Kidney (tissue), 14 donors: ENCODE data around the gene LTBP4. TPM values are rescaled to one million over a fixed set of nuclear protein-coding genes. Genes with fewer than 3 reads are reported as not detected.

ENCODE experiments used
- DNase-seq, 5 donors: peaks; one replicate each; pipeline ENCODE4 v3.0.0-alpha.2; 2013 to 2020
- FAIRE-seq: peaks from 2 replicates; lab custom pipeline; 2012; peaks lifted over from hg19 to GRCh38; lab: Jason Lieb, UNC
- H3K27ac ChIP-seq, 2 donors: one replicate each; pipeline ENCODE4 v1.7.0; 2013; ENCODE audit warnings: low read depth in 2 of 2, low read length in 2 of 2, inconsistent platforms in 1 of 2
- H3K27me3 ChIP-seq: one replicate; pipeline ENCODE4 v1.7.1; 2013; ENCODE audit warnings: low read length, inconsistent platforms; ENCODE audit not compliant: control insufficient read depth, insufficient read depth
- H3K36me3 ChIP-seq, 3 donors: one replicate each; pipeline versions ENCODE4 v1.7.0 to v1.7.1; 2013; ENCODE audit warnings: low read length in 3 of 3, control low read depth in 1 of 3, inconsistent platforms in 1 of 3; ENCODE audit not compliant: insufficient read depth in 3 of 3, control insufficient read depth in 2 of 3
- H3K4me1 ChIP-seq, 3 donors: one replicate each; pipeline versions ENCODE4 v1.7.0 to v1.7.1; 2013; ENCODE audit warnings: low read length in 3 of 3, inconsistent platforms in 1 of 3, low read depth in 1 of 3; ENCODE audit not compliant: control insufficient read depth in 2 of 3, insufficient read depth in 2 of 3
- H3K4me3 ChIP-seq, 3 donors: one replicate each; pipeline versions ENCODE4 v1.7.0 to v1.8.1; 2013; ENCODE audit warnings: low read length in 3 of 3, control low read depth in 1 of 3, inconsistent platforms in 1 of 3
- H3K9ac ChIP-seq, 3 donors: one replicate each; pipeline versions ENCODE4 v1.7.0 to v1.7.1; 2013; ENCODE audit warnings: low read length in 3 of 3, control low read depth in 1 of 3, inconsistent platforms in 1 of 3
- H3K9me3 ChIP-seq, 3 donors: one replicate each; pipeline versions ENCODE4 v1.7.0 to v1.7.1; 2013; ENCODE audit warnings: low read length in 3 of 3, control low read depth in 1 of 3, inconsistent platforms in 1 of 3; ENCODE audit not compliant: control insufficient read depth in 2 of 3, insufficient read depth in 1 of 3
- intact Hi-C: fragments of 100-400 bp; cut with DNase I; formaldehyde crosslinking; loops from one replicate; pipeline ENCODE4 v1.11.1; 2022
- polyA plus RNA-seq: library from polyadenylated mRNA; stranded (reverse); fragments of 350-450 nt; fragmentation: Illumina TruSeq; extraction: RNeasy Lipid Tissue Mini Kit (QIAGEN cat#74804); gene quantifications from one replicate; pipeline ENCODE4 v1.2.3, GENCODE V29; 2014; ENCODE audit warnings: low read depth, low replicate concordance; ENCODE audit not compliant: insufficient read depth
- total RNA-seq: library from RNA; stranded (reverse); fragmentation: NEBNext Ultra II Directional; extraction: Animal tissue kit (Norgen Biotek cat#: 25700); gene quantifications from one replicate; pipeline ENCODE4 v1.2.1, GENCODE V29; 2021
- TF ChIP-seq, protein P1 (sequence below): IDR thresholded peaks from 3 replicates; pipeline ENCODE4 v1.5.1; 2012; ENCODE audit warnings: mild to moderate bottlenecking, moderate library complexity, borderline replicate concordance; ENCODE audit not compliant: insufficient read depth; ENCODE audit errors: extremely low read depth
- donor health status: control.
- donor health status: control.
- donor health status: control.
- donor health status: control.
- donor health status: control.
- donor health status: DM: yes; HTN: yes; CAD: no.
- donor health status: Normal renal cell carcinoma (clear cell type).

Gene LTBP4
- total and polyA plus RNA-seq, 2 donors from 2014 or later = 52.1 to 155 TPM

DNA sequence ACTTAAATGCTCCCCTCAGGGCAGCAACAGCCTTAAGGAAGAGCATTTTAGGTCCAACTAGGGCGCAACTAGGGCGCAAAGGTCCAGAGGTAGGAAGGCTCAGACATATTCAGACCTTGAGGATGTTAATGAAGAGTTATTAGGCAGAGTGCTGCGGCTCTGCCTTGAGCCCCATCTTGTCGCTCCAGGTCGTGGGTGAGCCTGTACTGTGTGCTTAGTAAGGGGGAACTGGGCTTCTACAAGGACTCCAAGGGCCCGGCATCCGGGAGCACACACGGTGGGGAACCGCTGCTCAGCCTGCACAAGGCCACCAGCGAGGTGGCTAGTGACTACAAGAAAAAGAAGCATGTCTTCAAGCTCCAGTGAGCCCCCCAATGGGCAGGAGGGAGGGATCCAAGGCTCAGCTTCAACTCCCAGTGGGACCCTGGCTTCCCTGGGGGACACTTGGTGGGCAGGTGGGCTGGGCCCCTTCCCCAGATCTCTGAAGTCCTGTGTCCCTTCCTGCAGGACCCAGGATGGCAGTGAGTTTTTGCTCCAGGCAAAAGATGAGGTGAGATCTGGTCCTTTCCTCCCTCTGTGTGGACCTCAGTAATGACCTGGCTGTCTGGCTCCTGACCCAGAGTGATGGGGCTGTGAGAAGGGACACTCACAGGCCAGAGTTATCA, 29.2 kb upstream of the LTBP4 start:
- TF ChIP-seq, protein P1, sequence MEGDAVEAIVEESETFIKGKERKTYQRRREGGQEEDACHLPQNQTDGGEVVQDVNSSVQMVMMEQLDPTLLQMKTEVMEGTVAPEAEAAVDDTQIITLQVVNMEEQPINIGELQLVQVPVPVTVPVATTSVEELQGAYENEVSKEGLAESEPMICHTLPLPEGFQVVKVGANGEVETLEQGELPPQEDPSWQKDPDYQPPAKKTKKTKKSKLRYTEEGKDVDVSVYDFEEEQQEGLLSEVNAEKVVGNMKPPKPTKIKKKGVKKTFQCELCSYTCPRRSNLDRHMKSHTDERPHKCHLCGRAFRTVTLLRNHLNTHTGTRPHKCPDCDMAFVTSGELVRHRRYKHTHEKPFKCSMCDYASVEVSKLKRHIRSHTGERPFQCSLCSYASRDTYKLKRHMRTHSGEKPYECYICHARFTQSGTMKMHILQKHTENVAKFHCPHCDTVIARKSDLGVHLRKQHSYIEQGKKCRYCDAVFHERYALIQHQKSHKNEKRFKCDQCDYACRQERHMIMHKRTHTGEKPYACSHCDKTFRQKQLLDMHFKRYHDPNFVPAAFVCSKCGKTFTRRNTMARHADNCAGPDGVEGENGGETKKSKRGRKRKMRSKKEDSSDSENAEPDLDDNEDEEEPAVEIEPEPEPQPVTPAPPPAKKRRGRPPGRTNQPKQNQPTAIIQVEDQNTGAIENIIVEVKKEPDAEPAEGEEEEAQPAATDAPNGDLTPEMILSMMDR = no peak
- no peaks in the 10 kb centered on the region for H3K36me3 ChIP-seq
- H3K27me3 ChIP-seq = peaks cover 10% of the 10 kb centered on the region
- no peak overlapping the region for H3K27ac ChIP-seq
- H3K4me3 ChIP-seq = no peak overlapping the region
- FAIRE-seq (no peak), DNase-seq (peak in 1 of 5 donors; percentile 61)
- intact Hi-C loops = no loop called here
- no peak overlapping the region for H3K9ac ChIP-seq
- peaks cover 0 to 5% (median 0%) of the 10 kb centered on the region in 3 donors for H3K4me1 ChIP-seq
- no peaks in the 10 kb centered on the region for H3K9me3 ChIP-seq

DNA sequence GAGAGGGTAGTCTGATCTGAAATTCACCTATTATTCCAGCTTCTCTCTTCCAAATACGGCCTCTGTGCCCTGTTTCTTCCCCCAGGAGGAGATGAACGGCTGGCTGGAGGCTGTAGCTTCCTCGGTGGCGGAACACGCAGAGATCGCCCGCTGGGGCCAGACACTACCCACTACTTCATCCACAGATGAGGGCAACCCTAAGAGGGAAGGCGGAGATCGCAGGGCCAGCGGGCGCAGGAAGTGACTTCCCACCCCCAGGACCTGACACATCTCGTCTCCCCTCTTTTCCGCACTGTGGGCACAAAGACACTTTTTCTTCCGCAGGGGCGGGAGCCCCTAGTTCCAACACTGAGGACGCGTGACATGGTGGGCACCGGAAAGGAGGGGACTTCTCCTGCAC, 25.8 kb upstream of the LTBP4 start:
- no peak overlapping the region for H3K9ac ChIP-seq
- H3K4me3 ChIP-seq = no peak overlapping the region
- H3K27me3 ChIP-seq = no peaks in the 10 kb centered on the region
- no peak overlapping the region for H3K27ac ChIP-seq
- FAIRE-seq (no peak), DNase-seq (no peak)
- H3K36me3 ChIP-seq = peaks cover 0 to 3% (median 0%) of the 10 kb centered on the region in 3 donors
- no peaks in the 10 kb centered on the region for H3K9me3 ChIP-seq
- intact Hi-C loops = no loop called here
- H3K4me1 ChIP-seq = peaks cover 0 to 9% (median 0%) of the 10 kb centered on the region in 3 donors
- TF ChIP-seq, protein P1 = no peak

DNA sequence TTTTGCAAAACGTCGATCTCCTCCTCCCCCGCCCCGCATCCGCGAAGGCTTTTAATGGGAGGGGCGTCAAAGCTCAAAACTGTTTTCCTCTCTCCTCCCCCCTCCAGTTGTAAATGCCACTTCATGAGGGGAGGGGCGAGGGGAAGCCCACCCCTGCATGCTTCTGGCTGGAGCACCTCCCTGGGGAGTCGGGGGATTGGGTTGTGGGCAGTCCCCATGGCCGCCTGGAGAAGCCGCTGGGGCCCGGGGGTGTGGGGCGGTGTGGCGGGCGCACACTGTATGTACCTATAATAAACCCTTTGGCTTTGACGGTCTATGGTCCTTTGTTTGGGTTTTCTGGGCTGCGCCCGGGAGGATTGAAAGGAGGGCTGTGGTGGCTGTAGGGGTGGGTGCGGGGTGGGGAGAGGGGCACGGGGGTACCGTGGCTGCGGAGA, 25.0 kb upstream of the LTBP4 start:
- Histone ChIP-seq H3K36me3 (peaks cover 0 to 6% (median 0%) of the 10 kb centered on the region in 3 donors), H3K9ac (no peak overlapping the region), H3K4me1 (peaks cover 0 to 9% (median 0%) of the 10 kb centered on the region in 3 donors), H3K9me3 (no peaks in the 10 kb centered on the region), H3K4me3 (peak overlapping the region; percentile 60 to 93 (median 92)), H3K27ac (no peak overlapping the region), H3K27me3 (no peaks in the 10 kb centered on the region)
- TF ChIP-seq, protein P1 = no peak
- intact Hi-C loops = no loop called here
- FAIRE-seq (no peak), DNase-seq (peak in 2 of 5 donors; percentile 13 to 57)
